ENCODE measurements around the gene OBP2B.
"Not testable (repeated sequence)": the region's sequence is repeated elsewhere in the genome, so short reads cannot be mapped to it uniquely, and the experiment has no call there.

Gene OBP2B

GRCh38 chr9:133200631-133201030, 8.4 kb downstream of the OBP2B start:
- DNase-seq = no peak

GRCh38 chr9:133199648-133200321, 9.3 kb downstream of the OBP2B start:
- DNase-seq = peak; percentile 80

- no peak for DNase-seq
Observed at GRCh38 chr9:133195029-133195428, 14.0 kb downstream of the OBP2B start.

- no peak for DNase-seq
Observed at GRCh38 chr9:133194597-133194996, 14.5 kb downstream of the OBP2B start.

- DNase-seq = no peak
Observed at GRCh38 chr9:133191989-133192388, 17.1 kb downstream of the OBP2B start.

GRCh38 chr9:133189826-133190225, 19.2 kb downstream of the OBP2B start:
- no peak for DNase-seq

GRCh38 chr9:133188843-133189180, 20.2 kb downstream of the OBP2B start:
- DNase-seq = no peak

GRCh38 chr9:133188006-133188842, 20.8 kb downstream of the OBP2B start:
- peak; percentile 32 for DNase-seq

- DNase-seq = no peak
Observed at GRCh38 chr9:133187561-133188005, 21.5 kb downstream of the OBP2B start.

GRCh38 chr9:133186736-133187135, 22.3 kb downstream of the OBP2B start:
- DNase-seq = no peak

GRCh38 chr9:133184971-133185370, 24.1 kb downstream of the OBP2B start:
- DNase-seq = peak; percentile 44

GRCh38 chr9:133182151-133182550, 26.9 kb downstream of the OBP2B start:
- DNase-seq = no peak

- DNase-seq = no peak
Observed at GRCh38 chr9:133181561-133181960, 27.5 kb downstream of the OBP2B start.

- DNase-seq = no peak
Observed at GRCh38 chr9:133180953-133181352, 28.1 kb downstream of the OBP2B start.

GRCh38 chr9:133173056-133173455, 36.0 kb downstream of the OBP2B start:
- no peak for DNase-seq

GRCh38 chr9:133171161-133171961, 37.7 kb downstream of the OBP2B start:
- DNase-seq = no peak

- DNase-seq = no peak
Observed at GRCh38 chr9:133170716-133171115, 38.3 kb downstream of the OBP2B start.

GRCh38 chr9:133169687-133170086, 39.4 kb downstream of the OBP2B start:
- DNase-seq = not testable (repeated sequence)

- DNase-seq = no peak
Observed at GRCh38 chr9:133169102-133169501, 39.9 kb downstream of the OBP2B start.

- no peak for DNase-seq
Observed at GRCh38 chr9:133168432-133168831, 40.6 kb downstream of the OBP2B start.

GRCh38 chr9:133167769-133168168, 41.3 kb downstream of the OBP2B start:
- DNase-seq = no peak

GRCh38 chr9:133167096-133167730, 41.8 kb downstream of the OBP2B start:
- no peak for DNase-seq

GRCh38 chr9:133166392-133166791, 42.7 kb downstream of the OBP2B start:
- no peak for DNase-seq

Measured in NCI-H510A treated with DMSO at 0.1 percent for 48 hours (cell line).